ENCODE measurements around the gene ST7.

DNA sequence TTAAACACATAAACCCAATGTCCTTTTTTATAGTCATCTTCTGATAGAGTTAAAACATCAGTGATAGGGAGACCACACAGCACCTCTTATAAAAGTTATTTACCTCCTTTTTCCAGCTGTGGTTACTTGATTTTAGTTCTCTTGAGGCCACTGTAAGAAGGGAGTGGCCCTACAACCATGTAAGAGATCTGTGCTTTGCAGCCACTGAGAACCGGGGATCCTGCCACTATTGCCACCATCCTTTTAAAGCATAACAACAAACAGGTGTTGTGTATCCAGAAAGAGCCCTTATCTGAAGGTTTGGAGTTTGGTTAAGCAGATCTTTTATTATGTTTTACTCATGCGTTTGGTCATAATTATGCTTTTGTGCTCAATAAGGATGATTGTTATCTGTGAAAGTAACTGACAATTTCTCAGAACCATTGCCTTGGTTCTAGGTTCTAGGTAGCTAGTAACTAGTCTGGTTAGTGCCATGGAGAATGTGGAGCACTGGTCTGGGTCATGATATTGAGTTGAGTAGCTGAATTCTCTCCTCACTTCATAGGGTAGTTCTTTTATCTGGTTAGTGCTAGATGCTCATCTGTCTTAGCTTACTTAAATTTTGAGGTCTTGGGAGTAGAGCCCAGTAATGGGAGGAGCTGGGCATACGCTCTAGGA lies 56.5 kb downstream of the ST7 start:
- TF ChIP-seq ZNF274 (IDR thresholded peaks at IDR 0.05; ENCODE audit: low read depth, low read length): no peak
- TF ChIP-seq YY1 (IDR thresholded peaks at IDR 0.05; ENCODE audit: insufficient read depth, insufficient read length): no peak
- TF ChIP-seq SUZ12 (IDR thresholded peaks at IDR 0.05; ENCODE audit: extremely low read depth, insufficient read depth, insufficient read length): no peak
